NT2/D1 (cell line): ENCODE data around the gene TSPAN10.

ENCODE experiments used
- YY1 ChIP-seq: IDR thresholded peaks from 2 replicates; pipeline ENCODE4 v1.6.1; 2011; ENCODE audit not compliant: insufficient read length, insufficient read depth
- ZNF274 ChIP-seq: IDR thresholded peaks from 2 replicates; pipeline ENCODE4 v1.6.1; 2011; ENCODE audit warnings: mild to moderate bottlenecking, low read depth, low read length

DNA sequence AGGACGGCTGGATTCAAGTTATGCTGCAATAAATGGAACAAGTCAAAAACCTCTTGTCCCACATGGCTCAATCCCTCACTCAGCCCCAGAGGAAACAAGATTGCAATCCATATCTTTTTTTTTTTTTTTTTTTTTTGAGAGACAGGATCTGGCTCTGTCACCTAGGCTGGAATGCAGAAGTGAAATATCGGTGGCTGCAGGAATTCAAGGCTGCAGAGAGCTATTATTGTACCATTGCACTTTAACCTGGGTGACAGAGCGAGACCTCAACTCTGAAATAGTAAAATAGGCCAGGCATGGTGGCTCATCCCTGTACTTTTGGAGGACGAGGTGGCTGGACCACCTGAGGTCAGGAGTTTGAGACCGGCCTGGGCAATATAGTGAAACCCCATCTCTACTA is 22.0 kb downstream of the TSPAN10 start:
- TF ChIP-seq YY1 (no peak), ZNF274 (no peak)
